ENCODE results near the gene NFU1. TPM values are rescaled to one million over a fixed set of nuclear protein-coding genes. Genes with fewer than 3 reads are reported as not detected.
"Not testable (repeated sequence)": the region's sequence is repeated elsewhere in the genome, so short reads cannot be mapped to it uniquely, and the experiment has no call there.

The NFU1 gene
- polyA plus RNA-seq, 1 donor from 2014 or later: 87.2 TPM

GRCh38 chr2:69369802-69370201 lies 67.4 kb downstream of the NFU1 start:
- peaks cover 0 to 2% (median 0%) of the 10 kb centered on the region in 3 donors for H3K9me3 Mint-ChIP-seq
- H3K36me3 Mint-ChIP-seq: peaks cover 3% of the 10 kb centered on the region
- no peak overlapping the region for H3K27ac Mint-ChIP-seq
- peaks cover 0 to 4% (median 0%) of the 10 kb centered on the region in 3 donors for H3K4me1 Mint-ChIP-seq
- no peaks in the 10 kb centered on the region for H3K27me3 Mint-ChIP-seq
- H3K4me3 Mint-ChIP-seq: no peak overlapping the region

GRCh38 chr2:69368588-69368987 lies 68.6 kb downstream of the NFU1 start:
- Mint-ChIP-seq H3K9me3 (peaks cover 0 to 2% (median 0%) of the 10 kb centered on the region in 3 donors), H3K4me3 (no peak overlapping the region), H3K36me3 (peaks cover 3% of the 10 kb centered on the region), H3K4me1 (peaks cover 0 to 4% (median 0%) of the 10 kb centered on the region in 3 donors), H3K27ac (no peak overlapping the region), H3K27me3 (no peaks in the 10 kb centered on the region)

- Mint-ChIP-seq H3K4me3 (no peak overlapping the region), H3K36me3 (peaks cover 16% of the 10 kb centered on the region), H3K27ac (no peak overlapping the region), H3K4me1 (no peaks in the 10 kb centered on the region), H3K27me3 (no peaks in the 10 kb centered on the region), H3K9me3 (no peaks in the 10 kb centered on the region)
Measured at GRCh38 chr2:69359371-69359770, 77.9 kb downstream of the NFU1 start.

- Mint-ChIP-seq H3K27me3 (no peaks in the 10 kb centered on the region), H3K9me3 (no peaks in the 10 kb centered on the region), H3K4me1 (peaks cover 0 to 3% (median 0%) of the 10 kb centered on the region in 3 donors), H3K4me3 (no peak overlapping the region), H3K36me3 (peaks cover 19% of the 10 kb centered on the region), H3K27ac (no peak overlapping the region)
Measured at GRCh38 chr2:69358914-69359313, 78.3 kb downstream of the NFU1 start.

- H3K9me3 Mint-ChIP-seq: no peaks in the 10 kb centered on the region
- H3K4me1 Mint-ChIP-seq: peaks cover 0 to 3% (median 0%) of the 10 kb centered on the region in 3 donors
- H3K27me3 Mint-ChIP-seq: no peaks in the 10 kb centered on the region
- H3K27ac Mint-ChIP-seq: no peak overlapping the region
- H3K36me3 Mint-ChIP-seq: peaks cover 17% of the 10 kb centered on the region
- H3K4me3 Mint-ChIP-seq: no peak overlapping the region
Measured at GRCh38 chr2:69356471-69356870, 80.8 kb downstream of the NFU1 start.

- not testable (repeated sequence) for H3K4me1 Mint-ChIP-seq, H3K27ac Mint-ChIP-seq, H3K9me3 Mint-ChIP-seq, H3K4me3 Mint-ChIP-seq, H3K27me3 Mint-ChIP-seq
- H3K36me3 Mint-ChIP-seq: peaks cover 17% of the 10 kb centered on the region
Measured at GRCh38 chr2:69354976-69355375, 82.3 kb downstream of the NFU1 start.

- H3K9me3 Mint-ChIP-seq: no peaks in the 10 kb centered on the region
- H3K27ac Mint-ChIP-seq: no peak overlapping the region
- H3K4me3 Mint-ChIP-seq: no peak overlapping the region
- H3K4me1 Mint-ChIP-seq: peaks cover 0 to 3% (median 0%) of the 10 kb centered on the region in 3 donors
- peaks cover 23% of the 10 kb centered on the region for H3K36me3 Mint-ChIP-seq
- no peaks in the 10 kb centered on the region for H3K27me3 Mint-ChIP-seq
Measured at GRCh38 chr2:69353360-69353759, 83.9 kb downstream of the NFU1 start.

GRCh38 chr2:69348781-69349180 lies 88.5 kb downstream of the NFU1 start:
- H3K27ac Mint-ChIP-seq: no peak overlapping the region
- H3K9me3 Mint-ChIP-seq: no peaks in the 10 kb centered on the region
- H3K27me3 Mint-ChIP-seq: no peaks in the 10 kb centered on the region
- H3K4me1 Mint-ChIP-seq: no peaks in the 10 kb centered on the region
- H3K36me3 Mint-ChIP-seq: peaks cover 14% of the 10 kb centered on the region
- H3K4me3 Mint-ChIP-seq: no peak overlapping the region

Other genes starting within 250 kb of the NFU1 start
- gene GFPT1, start 50.2 kb downstream of the NFU1 start, polyA plus RNA-seq: 6.4 TPM
- gene AAK1, start 206.3 kb upstream of the NFU1 start, polyA plus RNA-seq: 6.0 TPM

Measured in IgD-negative memory B cell (primary cell).